AG04450 (cell line): ENCODE data around the gene PKD2. TPM values are rescaled to one million over a fixed set of nuclear protein-coding genes. Genes with fewer than 3 reads are reported as not detected.
"Not testable (repeated sequence)": the region's sequence is repeated elsewhere in the genome, so short reads cannot be mapped to it uniquely, and the experiment has no call there.

Source experiments
- CTCF ChIA-PET: fragments of 300-600, 350-600 bp; formaldehyde crosslinking; extraction: SDS; loops from one replicate; lab custom pipeline; 2022; ENCODE audit warnings: antibody characterized with exemption, inconsistent platforms; lab: Charles Lee
- POLR2A ChIA-PET: fragments of 350-600 bp; formaldehyde crosslinking; extraction: SDS; loops from one replicate; lab custom pipeline; 2021; ENCODE audit warnings: antibody characterized with exemption, inconsistent platforms; lab: Yijun Ruan, JAX
- DNase-seq: peaks from one replicate; pipeline ENCODE4 v3.0.0-alpha.2; 2011; ENCODE audit warnings: low read depth, low spot score
- H3K27ac ChIP-seq: one replicate; pipeline ENCODE4 v1.5.1; 2012; ENCODE audit warnings: low read depth, low read length, control low read depth
- H3K27me3 ChIP-seq: one replicate; pipeline ENCODE4 v1.6.0; 2012; ENCODE audit warnings: low read length; ENCODE audit not compliant: control insufficient read depth, insufficient read depth
- H3K4me3 ChIP-seq: 2 replicates; pipeline ENCODE4 v1.5.1; 2011; ENCODE audit warnings: mild to moderate bottlenecking, low read depth, low read length, control low read depth
- H3K9me3 ChIP-seq: 2 replicates; pipeline ENCODE4 v1.5.1; 2012; ENCODE audit warnings: low read length; ENCODE audit not compliant: control insufficient read depth, insufficient read depth
- CTCF ChIP-seq: IDR thresholded peaks from 2 replicates; pipeline ENCODE4 v1.5.1; 2011; ENCODE audit warnings: low read depth, low read length, control low read depth, inconsistent platforms
- polyA plus RNA-seq: library from polyadenylated mRNA; depleted of rRNA; stranded (reverse); fragments of >200 nt; gene quantifications from 2 replicates; pipeline ENCODE4 v1.2.3, GENCODE V29; 2011; rRNA removed
- small RNA-seq: library from RNA; depleted of rRNA; stranded (forward); fragments of <200 nt; gene quantifications from one replicate; pipeline ENCODE3, GENCODE V24; 2012; ENCODE audit warnings: low read depth; ENCODE audit not compliant: insufficient read length

The PKD2 gene
- polyA plus RNA-seq, 1 experiment = 65.1 TPM

GRCh38 chr4:88119943-88120342, 112.5 kb downstream of the PKD2 start:
- CTCF ChIA-PET = no interaction called here
- H3K27me3 ChIP-seq = no peaks in the 10 kb centered on the region
- TF ChIP-seq CTCF = no peak

GRCh38 chr4:88122260-88122659, 114.8 kb downstream of the PKD2 start:
- DNase-seq, POLR2A ChIA-PET, H3K27ac ChIP-seq: not testable (repeated sequence)

More at GRCh38 chr4:88119943-88120342, 112.5 kb downstream of the PKD2 start:
- peaks cover 9% of the 10 kb centered on the region for H3K9me3 ChIP-seq
- DNase-seq = no peak
- POLR2A ChIA-PET = no interaction called here
- no peak overlapping the region for H3K27ac ChIP-seq
- H3K4me3 ChIP-seq = no peak overlapping the region

More at GRCh38 chr4:88122260-88122659, 114.8 kb downstream of the PKD2 start:
- H3K4me3 ChIP-seq, H3K27me3 ChIP-seq, CTCF ChIA-PET, H3K9me3 ChIP-seq: not testable (repeated sequence)

Small RNA genes within 50 kb of the gene (small RNA-seq; reads per million reads assigned to genes)
- not detected for gene RNU1-36P

Other genes starting within 250 kb of the PKD2 start
- gene IBSP, start 208.1 kb upstream of the PKD2 start, polyA plus RNA-seq = not detected in 2 replicates
- gene MEPE, start 174.7 kb upstream of the PKD2 start, polyA plus RNA-seq = not detected in 2 replicates
- gene SPP1, start 31.9 kb upstream of the PKD2 start, polyA plus RNA-seq = 0.29 and 0.69 TPM in 2 replicates
- gene ABCG2, start 151.0 kb downstream of the PKD2 start, polyA plus RNA-seq = 1.1 and 1.2 TPM in 2 replicates